ENCODE results near the gene SHOC1. TPM values are rescaled to one million over a fixed set of nuclear protein-coding genes. Genes with fewer than 3 reads are reported as not detected.

Gene SHOC1
- total RNA-seq (2014; rRNA removed; shearing (Covaris generic)) = not detected in 2 replicates
- not detected in 2 replicates for total RNA-seq (2022)
- Bru-seq, nascent RNA = percentile 1 among the genes with signal in this experiment
- percentile 2 among the genes with signal in this experiment for BruChase-seq, experiment 1, labeled RNA remaining after a 6-hour chase
- not detected for BruChase-seq, experiment 2, labeled RNA remaining after a 2-hour chase
- long read RNA-seq, partial matches to known transcripts = 0 of 2 reads
- long read RNA-seq, other reads (novel, unspliced or antisense) = 2 of 2 reads

DNA sequence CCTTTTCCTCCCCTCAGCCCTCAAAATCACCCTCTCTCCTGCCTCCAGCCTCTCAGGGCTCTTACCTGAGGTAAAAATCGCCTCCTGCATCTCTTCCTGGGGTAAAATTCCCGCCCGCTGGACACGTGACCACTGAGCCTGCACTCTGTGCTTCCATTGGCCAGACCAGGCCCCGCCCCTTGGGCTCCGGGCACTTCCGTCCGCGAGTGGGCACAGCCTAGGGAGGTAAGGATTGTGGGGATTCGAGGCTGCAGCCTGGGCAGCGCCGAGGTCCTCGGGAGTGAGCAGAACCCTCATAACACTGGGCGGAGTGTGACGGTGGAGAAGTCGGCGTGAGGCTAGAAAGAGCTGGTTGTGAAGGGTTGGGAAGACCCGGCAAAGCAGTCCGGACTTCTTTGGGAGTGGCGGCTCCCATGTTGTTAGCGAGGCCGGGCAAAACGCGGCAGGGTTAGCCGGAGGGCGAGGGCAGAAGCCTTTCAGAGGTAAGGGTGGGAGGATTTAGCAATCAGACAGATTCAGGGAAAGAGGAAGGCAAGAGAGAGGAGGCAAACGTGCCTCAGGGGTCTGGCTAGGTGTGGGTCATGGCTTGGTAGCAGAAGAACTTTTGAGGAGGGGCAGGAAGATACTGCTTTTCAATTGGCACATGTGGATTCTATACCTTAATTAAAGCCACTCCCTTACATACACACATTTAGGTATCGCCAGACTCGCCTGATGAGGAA is at the start of gene SHOC1:
SHOC1 (minus strand) TSS at position 103 of the 722 bp plus-strand sequence. CDS start 3,519 bp downstream, outside the sequence.
- intact Hi-C loops (cut with micrococcal nuclease; ENCODE audit: unreplicated experiment) = no loop called here
- CTCF ChIA-PET (ENCODE audit: unreplicated experiment) = no interaction called here
- no peak within 1 kb of the TSS for H3K4me2 ChIP-seq (ENCODE audit: low read length)

DNA sequence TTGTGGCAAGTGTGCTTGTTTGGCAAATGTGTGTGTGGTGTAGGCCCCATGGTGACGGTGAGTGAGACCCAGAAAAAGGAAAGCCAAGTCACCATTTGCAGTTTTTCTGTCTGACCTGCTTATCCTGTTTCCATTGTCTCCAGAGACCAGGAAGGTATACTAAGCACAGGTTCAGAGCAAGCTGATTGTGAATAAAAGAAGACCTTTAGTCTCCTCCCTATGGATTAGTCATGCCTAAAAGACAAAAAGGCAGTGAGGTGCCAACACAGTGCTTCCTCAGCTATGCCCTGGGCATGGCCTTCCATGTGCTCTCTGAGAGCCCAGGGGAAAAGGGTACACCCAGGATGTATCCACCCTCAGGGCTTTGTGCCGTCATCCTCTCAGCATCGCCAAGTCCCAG is 49.2 kb upstream of the SHOC1 start:
- Histone ChIP-seq H3K36me3 (ENCODE audit: insufficient read depth, low read length) (no peaks in the 10 kb centered on the region), H3K4me1 (ENCODE audit: insufficient read depth, low read length, poor library complexity, severe bottlenecking) (no peaks in the 10 kb centered on the region), H4K20me1 (ENCODE audit: insufficient read depth, low read length) (no peaks in the 10 kb centered on the region), H3K27ac (ENCODE audit: low read depth, low read length, poor library complexity, severe bottlenecking) (no peak overlapping the region), H3K9me3 (ENCODE audit: low read length) (no peaks in the 10 kb centered on the region), H3K9me2 (ENCODE audit: insufficient read depth, low read length) (no peaks in the 10 kb centered on the region), H2AFZ (ENCODE audit: low read length) (no peak overlapping the region), H3K4me2 (ENCODE audit: low read length) (no peak overlapping the region), H3K4me3 (ENCODE audit: low read depth, low read length, poor library complexity, severe bottlenecking) (no peak overlapping the region), H3K79me2 (ENCODE audit: insufficient read depth, low read depth, low read length) (no peaks in the 10 kb centered on the region)
- ChIA-PET POLR2A (interaction anchor here (0.8 kb wide), 1 partner anchor 21 kb away, joined by 3 read pairs; no protein-coding TSS in a partner anchor), CTCF (ENCODE audit: unreplicated experiment) (no interaction called here)
- BruUV-seq (replicated peaks) = no TSS peak
- no peak for TF ChIP-seq EZH2phosphoT487 (IDR thresholded peaks at IDR 0.05; ENCODE audit: borderline replicate concordance, low read depth, low read length)
- TF ChIP-seq, protein P1, sequence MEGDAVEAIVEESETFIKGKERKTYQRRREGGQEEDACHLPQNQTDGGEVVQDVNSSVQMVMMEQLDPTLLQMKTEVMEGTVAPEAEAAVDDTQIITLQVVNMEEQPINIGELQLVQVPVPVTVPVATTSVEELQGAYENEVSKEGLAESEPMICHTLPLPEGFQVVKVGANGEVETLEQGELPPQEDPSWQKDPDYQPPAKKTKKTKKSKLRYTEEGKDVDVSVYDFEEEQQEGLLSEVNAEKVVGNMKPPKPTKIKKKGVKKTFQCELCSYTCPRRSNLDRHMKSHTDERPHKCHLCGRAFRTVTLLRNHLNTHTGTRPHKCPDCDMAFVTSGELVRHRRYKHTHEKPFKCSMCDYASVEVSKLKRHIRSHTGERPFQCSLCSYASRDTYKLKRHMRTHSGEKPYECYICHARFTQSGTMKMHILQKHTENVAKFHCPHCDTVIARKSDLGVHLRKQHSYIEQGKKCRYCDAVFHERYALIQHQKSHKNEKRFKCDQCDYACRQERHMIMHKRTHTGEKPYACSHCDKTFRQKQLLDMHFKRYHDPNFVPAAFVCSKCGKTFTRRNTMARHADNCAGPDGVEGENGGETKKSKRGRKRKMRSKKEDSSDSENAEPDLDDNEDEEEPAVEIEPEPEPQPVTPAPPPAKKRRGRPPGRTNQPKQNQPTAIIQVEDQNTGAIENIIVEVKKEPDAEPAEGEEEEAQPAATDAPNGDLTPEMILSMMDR (conservative IDR thresholded peaks at IDR 0.05; ENCODE audit: low read length) = no peak
- intact Hi-C loops (cut with micrococcal nuclease; ENCODE audit: unreplicated experiment) = no loop called here
- DNase-seq (ENCODE audit: low spot score) = no peak

More for the DNA sequence above, at the start of gene SHOC1:
- H3K9me2 ChIP-seq (ENCODE audit: insufficient read depth, low read length) = no peaks in the 10 kb centered on the region
- H3K4me3 ChIP-seq (ENCODE audit: low read depth, low read length, poor library complexity, severe bottlenecking) = no peak within 1 kb of the TSS
- no peaks in the 10 kb centered on the region for H3K79me2 ChIP-seq (ENCODE audit: insufficient read depth, low read depth, low read length)
- H3K4me1 ChIP-seq (ENCODE audit: insufficient read depth, low read length, poor library complexity, severe bottlenecking) = no peaks in the 10 kb centered on the region
- POLR2A ChIA-PET = no interaction called here
- no peaks in the 10 kb centered on the region for H3K36me3 ChIP-seq (ENCODE audit: insufficient read depth, low read length)
- no peaks in the 10 kb centered on the region for H4K20me1 ChIP-seq (ENCODE audit: insufficient read depth, low read length)
- no TSS peak for BruUV-seq (replicated peaks)
- no peak for DNase-seq (ENCODE audit: low spot score)
- no peak within 1 kb of the TSS for H3K27ac ChIP-seq (ENCODE audit: low read depth, low read length, poor library complexity, severe bottlenecking)
- H3K9me3 ChIP-seq (ENCODE audit: low read length) = no peaks in the 10 kb centered on the region
- no peak within 1 kb of the TSS for H2AFZ ChIP-seq (ENCODE audit: low read length)
- TF ChIP-seq, protein P1 (conservative IDR thresholded peaks at IDR 0.05; ENCODE audit: low read length) = no peak
- no peak for TF ChIP-seq EZH2phosphoT487 (IDR thresholded peaks at IDR 0.05; ENCODE audit: borderline replicate concordance, low read depth, low read length)

DNA sequence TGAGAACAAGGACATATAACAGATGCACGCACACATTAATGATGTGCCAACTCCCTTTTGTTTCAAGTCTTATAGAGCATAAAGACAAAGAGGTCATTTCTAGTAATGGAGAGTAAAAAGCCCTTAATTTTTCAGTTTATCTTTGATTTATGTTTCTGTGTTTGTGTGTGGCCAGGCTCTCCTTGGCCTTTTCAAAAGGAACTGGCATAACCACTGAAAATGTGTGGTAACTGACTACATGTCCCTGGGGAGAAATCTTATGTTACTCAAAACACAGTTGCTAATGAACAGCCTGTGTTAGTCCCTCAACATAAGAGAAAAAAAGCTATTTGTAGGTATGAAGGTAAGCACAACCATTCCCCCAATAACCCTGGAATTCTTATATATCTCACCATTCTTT is 47.6 kb upstream of the SHOC1 start:
- Histone ChIP-seq H3K36me3 (ENCODE audit: insufficient read depth, low read length) (no peaks in the 10 kb centered on the region), H3K79me2 (ENCODE audit: insufficient read depth, low read depth, low read length) (no peaks in the 10 kb centered on the region), H3K9me2 (ENCODE audit: insufficient read depth, low read length) (no peaks in the 10 kb centered on the region), H2AFZ (ENCODE audit: low read length) (no peak overlapping the region), H3K9me3 (ENCODE audit: low read length) (no peaks in the 10 kb centered on the region), H3K4me2 (ENCODE audit: low read length) (no peak overlapping the region), H4K20me1 (ENCODE audit: insufficient read depth, low read length) (no peaks in the 10 kb centered on the region), H3K4me1 (ENCODE audit: insufficient read depth, low read length, poor library complexity, severe bottlenecking) (no peaks in the 10 kb centered on the region), H3K4me3 (ENCODE audit: low read depth, low read length, poor library complexity, severe bottlenecking) (no peak overlapping the region), H3K27ac (ENCODE audit: low read depth, low read length, poor library complexity, severe bottlenecking) (no peak overlapping the region)
- POLR2A ChIA-PET = interaction anchor here (0.6 kb wide), 1 partner anchor 986 kb away, joined by 3 read pairs; no protein-coding TSS in a partner anchor
- TF ChIP-seq, protein P1 (conservative IDR thresholded peaks at IDR 0.05; ENCODE audit: low read length) = no peak
- TF ChIP-seq EZH2phosphoT487 (IDR thresholded peaks at IDR 0.05; ENCODE audit: borderline replicate concordance, low read depth, low read length) = no peak
- no TSS peak for BruUV-seq (replicated peaks)
- no peak for DNase-seq (ENCODE audit: low spot score)
- intact Hi-C loops (cut with micrococcal nuclease; ENCODE audit: unreplicated experiment) = no loop called here
- CTCF ChIA-PET (ENCODE audit: unreplicated experiment) = no interaction called here

Measured in OCI-LY7 (cell line).